Cerebellar cortex (tissue), 1 donor: ENCODE data around the gene SH3BGRL2.
"Not testable (repeated sequence)": the region's sequence is repeated elsewhere in the genome, so short reads cannot be mapped to it uniquely, and the experiment has no call there.

ENCODE experiments used
- DNase-seq: peaks from one replicate; pipeline ENCODE4 v3.0.0-alpha.2; 2015; ENCODE audit warnings: low spot score

Gene SH3BGRL2

GRCh38 chr6:79745282-79745681, 114.2 kb downstream of the SH3BGRL2 start:
- DNase-seq = not testable (repeated sequence)

- DNase-seq = not testable (repeated sequence)
Measured at GRCh38 chr6:79746325-79746724, 115.2 kb downstream of the SH3BGRL2 start.

- DNase-seq = peak; percentile 81
Measured at GRCh38 chr6:79750806-79751205, 119.7 kb downstream of the SH3BGRL2 start.
